Measurements from ENCODE around the gene CADM4.
A peak's percentile ranks its signal among the peaks of the same experiment; 100 is the strongest.

The CADM4 gene

GRCh38 chr19:43634506-43634871 lies 5.2 kb downstream of the CADM4 start:
- DNase-seq (ENCODE audit: low read depth in 2 of 2) = no peak

GRCh38 chr19:43634068-43634467 lies 5.6 kb downstream of the CADM4 start:
- DNase-seq (ENCODE audit: low read depth in 2 of 2) = no peak

- DNase-seq (ENCODE audit: low read depth in 2 of 2) = no peak
These were observed 6.1 kb downstream of the CADM4 start for GRCh38 chr19:43633520-43633919.

- DNase-seq (ENCODE audit: low read depth in 2 of 2) = no peak
These were observed 8.2 kb downstream of the CADM4 start for GRCh38 chr19:43631491-43631890.

- no peak for DNase-seq (ENCODE audit: low read depth in 2 of 2)
These were observed 10.9 kb downstream of the CADM4 start for GRCh38 chr19:43628646-43629326.

- no peak for DNase-seq (ENCODE audit: low read depth in 2 of 2)
These were observed 12.8 kb downstream of the CADM4 start for GRCh38 chr19:43626838-43627237.

GRCh38 chr19:43625918-43626579 lies 13.6 kb downstream of the CADM4 start:
- DNase-seq (ENCODE audit: low read depth in 2 of 2) = no peak

- DNase-seq (ENCODE audit: low read depth in 2 of 2) = peak; percentile 61 to 70
These were observed 14.7 kb downstream of the CADM4 start for GRCh38 chr19:43624933-43625332.

GRCh38 chr19:43623889-43624670 lies 15.6 kb downstream of the CADM4 start:
- no peak for DNase-seq (ENCODE audit: low read depth in 2 of 2)

- DNase-seq (ENCODE audit: low read depth in 2 of 2) = no peak
These were observed 16.7 kb downstream of the CADM4 start for GRCh38 chr19:43622956-43623355.

GRCh38 chr19:43622070-43622469 lies 17.6 kb downstream of the CADM4 start:
- DNase-seq (ENCODE audit: low read depth in 2 of 2) = no peak

- peak; percentile 71 to 83 for DNase-seq (ENCODE audit: low read depth in 2 of 2)
These were observed 19.3 kb downstream of the CADM4 start for GRCh38 chr19:43620061-43621001.

- peak; percentile 70 to 78 for DNase-seq (ENCODE audit: low read depth in 2 of 2)
These were observed 20.2 kb downstream of the CADM4 start, which contains the start of gene ZNF428 for GRCh38 chr19:43619262-43620060. Gene ZNF428 (minus strand): TSS chr19:43619629. CDS start chr19:43614304, 5,325 bp downstream.

- DNase-seq (ENCODE audit: low read depth in 2 of 2) = peak in 1 of 2 donors; percentile 8
These were observed 20.8 kb downstream of the CADM4 start for GRCh38 chr19:43618921-43619261.

- DNase-seq (ENCODE audit: low read depth in 2 of 2) = no peak
These were observed 22.7 kb downstream of the CADM4 start for GRCh38 chr19:43616954-43617353.

- DNase-seq (ENCODE audit: low read depth in 2 of 2) = no peak
These were observed 23.3 kb downstream of the CADM4 start for GRCh38 chr19:43616306-43616705.

- no peak for DNase-seq (ENCODE audit: low read depth in 2 of 2)
These were observed 27.3 kb downstream of the CADM4 start for GRCh38 chr19:43612374-43612773.

GRCh38 chr19:43611788-43612187 lies 27.9 kb downstream of the CADM4 start, which contains the start of gene SRRM5:
Gene SRRM5 (plus strand): TSS chr19:43612088. CDS start chr19:43612122, 34 bp downstream.
- DNase-seq (ENCODE audit: low read depth in 2 of 2) = no peak

GRCh38 chr19:43610493-43610892 lies 29.2 kb downstream of the CADM4 start:
- DNase-seq (ENCODE audit: low read depth in 2 of 2) = no peak

GRCh38 chr19:43609872-43610271 lies 29.8 kb downstream of the CADM4 start:
- no peak for DNase-seq (ENCODE audit: low read depth in 2 of 2)

All from activated CD8-positive, alpha-beta memory T cell treated with anti-CD3 and anti-CD28 coated beads for 4 hours (primary cell).